Retinal pigment epithelial cell (primary cell): ENCODE data around the gene REXO4.

Experiments
- DNase-seq: peaks from one replicate; pipeline ENCODE4 v3.0.0-alpha.2; 2010; ENCODE audit warnings: low read depth
- H3K4me3 ChIP-seq: 2 replicates; pipeline ENCODE4 v1.5.1; 2011; ENCODE audit warnings: mild to moderate bottlenecking, low read length, control low read depth, moderate library complexity
- TF ChIP-seq, protein P1 (sequence below): conservative IDR thresholded peaks from 2 replicates; pipeline ENCODE4 v1.5.1; 2011; ENCODE audit warnings: low read depth, low read length, control low read depth, inconsistent platforms

Gene REXO4, protein sequence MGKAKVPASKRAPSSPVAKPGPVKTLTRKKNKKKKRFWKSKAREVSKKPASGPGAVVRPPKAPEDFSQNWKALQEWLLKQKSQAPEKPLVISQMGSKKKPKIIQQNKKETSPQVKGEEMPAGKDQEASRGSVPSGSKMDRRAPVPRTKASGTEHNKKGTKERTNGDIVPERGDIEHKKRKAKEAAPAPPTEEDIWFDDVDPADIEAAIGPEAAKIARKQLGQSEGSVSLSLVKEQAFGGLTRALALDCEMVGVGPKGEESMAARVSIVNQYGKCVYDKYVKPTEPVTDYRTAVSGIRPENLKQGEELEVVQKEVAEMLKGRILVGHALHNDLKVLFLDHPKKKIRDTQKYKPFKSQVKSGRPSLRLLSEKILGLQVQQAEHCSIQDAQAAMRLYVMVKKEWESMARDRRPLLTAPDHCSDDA

DNA sequence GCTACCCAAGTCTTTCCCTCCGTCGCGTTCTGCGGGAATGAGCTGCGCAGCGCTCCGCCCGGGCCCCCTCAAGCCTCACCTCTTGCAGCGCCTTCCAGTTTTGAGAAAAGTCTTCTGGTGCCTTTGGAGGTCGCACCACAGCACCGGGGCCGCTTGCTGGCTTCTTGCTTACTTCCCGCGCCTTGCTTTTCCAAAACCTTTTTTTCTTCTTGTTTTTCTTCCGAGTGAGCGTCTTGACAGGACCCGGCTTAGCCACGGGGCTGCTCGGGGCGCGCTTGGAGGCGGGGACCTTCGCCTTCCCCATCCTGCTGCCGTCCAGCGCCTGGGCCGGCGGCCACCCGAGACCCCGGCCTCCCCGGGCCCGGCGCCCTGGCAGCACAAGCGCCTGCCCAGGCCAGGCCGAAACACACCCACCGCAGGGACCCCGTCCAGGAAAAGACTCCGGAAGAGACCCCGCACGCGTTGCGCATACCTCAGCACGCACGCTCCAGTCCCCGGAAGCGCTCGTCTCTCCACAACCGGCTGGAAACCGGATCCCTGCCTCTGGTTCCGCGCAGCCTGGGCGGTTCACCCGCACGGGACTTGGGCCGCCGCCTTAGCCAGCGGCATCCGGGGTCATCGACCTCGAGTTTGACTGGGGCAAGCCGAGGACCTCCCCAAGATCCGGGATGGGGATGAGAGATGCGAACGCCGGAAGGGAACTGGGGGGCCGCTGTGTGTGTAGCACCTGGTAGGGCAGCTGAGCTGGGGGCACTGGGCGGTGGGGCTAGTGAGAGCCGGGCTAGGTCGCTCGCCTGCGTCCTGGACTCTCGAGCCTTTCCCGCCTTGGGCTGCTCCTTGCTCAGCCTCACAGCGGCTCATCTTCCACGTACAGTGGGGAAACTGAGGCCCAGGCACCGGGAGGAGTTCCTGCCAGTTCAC lies at the start of gene REXO4:
REXO4 (minus strand) TSS at position 470 of the 921 bp plus-strand sequence; CDS start at position 304, 166 bp downstream.
- DNase-seq = peak; percentile 55
- peak within 1 kb of the TSS; percentile 86 for H3K4me3 ChIP-seq
- TF ChIP-seq, protein P1, sequence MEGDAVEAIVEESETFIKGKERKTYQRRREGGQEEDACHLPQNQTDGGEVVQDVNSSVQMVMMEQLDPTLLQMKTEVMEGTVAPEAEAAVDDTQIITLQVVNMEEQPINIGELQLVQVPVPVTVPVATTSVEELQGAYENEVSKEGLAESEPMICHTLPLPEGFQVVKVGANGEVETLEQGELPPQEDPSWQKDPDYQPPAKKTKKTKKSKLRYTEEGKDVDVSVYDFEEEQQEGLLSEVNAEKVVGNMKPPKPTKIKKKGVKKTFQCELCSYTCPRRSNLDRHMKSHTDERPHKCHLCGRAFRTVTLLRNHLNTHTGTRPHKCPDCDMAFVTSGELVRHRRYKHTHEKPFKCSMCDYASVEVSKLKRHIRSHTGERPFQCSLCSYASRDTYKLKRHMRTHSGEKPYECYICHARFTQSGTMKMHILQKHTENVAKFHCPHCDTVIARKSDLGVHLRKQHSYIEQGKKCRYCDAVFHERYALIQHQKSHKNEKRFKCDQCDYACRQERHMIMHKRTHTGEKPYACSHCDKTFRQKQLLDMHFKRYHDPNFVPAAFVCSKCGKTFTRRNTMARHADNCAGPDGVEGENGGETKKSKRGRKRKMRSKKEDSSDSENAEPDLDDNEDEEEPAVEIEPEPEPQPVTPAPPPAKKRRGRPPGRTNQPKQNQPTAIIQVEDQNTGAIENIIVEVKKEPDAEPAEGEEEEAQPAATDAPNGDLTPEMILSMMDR = no peak

DNA sequence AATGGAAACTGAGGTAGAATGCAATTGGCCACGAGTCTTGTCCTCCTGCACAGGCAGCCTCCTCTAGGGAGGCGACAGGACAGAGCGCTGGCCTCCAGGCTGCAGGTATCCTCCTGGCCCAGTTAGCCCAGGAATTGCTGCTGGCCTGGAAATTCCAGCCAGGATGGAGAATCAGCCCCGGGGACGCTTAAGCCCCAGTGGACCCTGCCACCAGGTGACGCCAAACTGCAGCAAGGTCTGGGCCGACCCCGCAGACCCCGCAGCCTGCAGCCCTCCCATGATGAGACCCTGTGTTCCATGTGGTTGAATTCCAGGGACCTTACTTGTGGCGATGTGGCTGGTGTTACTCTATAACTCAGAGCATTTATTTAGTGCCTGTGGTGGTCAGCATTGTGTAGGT lies 49.3 kb upstream of the REXO4 start:
- TF ChIP-seq, protein P1 = peak; percentile 22
- DNase-seq = no peak
- H3K4me3 ChIP-seq = no peak overlapping the region

DNA sequence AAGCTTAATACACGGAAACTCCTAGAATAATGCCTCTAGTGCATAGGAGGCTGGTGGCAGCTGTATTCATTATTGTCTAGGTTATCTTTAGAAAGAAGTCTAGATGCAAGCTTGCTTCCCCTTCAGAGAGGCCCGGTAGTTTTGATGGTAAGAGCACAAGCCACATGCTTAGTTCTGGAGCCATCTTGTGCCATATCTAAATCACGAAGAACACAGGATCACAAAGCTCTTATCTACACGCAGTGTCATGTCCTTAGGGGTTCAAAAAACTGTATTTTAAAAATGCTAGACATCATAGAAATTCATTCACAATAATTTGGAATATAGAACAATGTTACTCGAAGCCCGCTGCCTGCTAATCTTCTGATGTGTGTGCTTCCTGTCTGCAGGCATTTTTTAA lies 48.2 kb upstream of the REXO4 start:
- no peak overlapping the region for H3K4me3 ChIP-seq
- no peak for DNase-seq
- TF ChIP-seq, protein P1 = no peak

DNA sequence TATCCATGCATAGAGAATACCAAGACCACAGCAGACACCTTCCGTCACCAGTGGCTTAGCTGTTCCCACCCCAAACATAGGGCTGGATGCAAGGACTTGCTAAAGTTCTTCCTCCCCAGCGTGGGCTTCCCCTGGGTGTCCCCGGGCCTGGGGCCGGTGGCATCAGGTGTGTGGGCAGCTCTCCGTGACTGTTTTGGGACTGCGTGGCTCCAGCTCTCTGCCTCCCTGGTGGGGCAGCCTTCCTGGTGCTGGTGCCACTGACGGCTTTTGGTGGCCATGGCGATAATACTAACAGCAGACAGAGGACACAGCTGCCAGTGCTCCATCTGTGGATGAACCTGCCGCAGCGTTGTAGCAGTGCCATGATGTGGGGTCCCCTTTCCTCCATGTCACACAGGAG lies 46.8 kb upstream of the REXO4 start:
- no peak for DNase-seq
- TF ChIP-seq, protein P1 = no peak
- H3K4me3 ChIP-seq = no peak overlapping the region

DNA sequence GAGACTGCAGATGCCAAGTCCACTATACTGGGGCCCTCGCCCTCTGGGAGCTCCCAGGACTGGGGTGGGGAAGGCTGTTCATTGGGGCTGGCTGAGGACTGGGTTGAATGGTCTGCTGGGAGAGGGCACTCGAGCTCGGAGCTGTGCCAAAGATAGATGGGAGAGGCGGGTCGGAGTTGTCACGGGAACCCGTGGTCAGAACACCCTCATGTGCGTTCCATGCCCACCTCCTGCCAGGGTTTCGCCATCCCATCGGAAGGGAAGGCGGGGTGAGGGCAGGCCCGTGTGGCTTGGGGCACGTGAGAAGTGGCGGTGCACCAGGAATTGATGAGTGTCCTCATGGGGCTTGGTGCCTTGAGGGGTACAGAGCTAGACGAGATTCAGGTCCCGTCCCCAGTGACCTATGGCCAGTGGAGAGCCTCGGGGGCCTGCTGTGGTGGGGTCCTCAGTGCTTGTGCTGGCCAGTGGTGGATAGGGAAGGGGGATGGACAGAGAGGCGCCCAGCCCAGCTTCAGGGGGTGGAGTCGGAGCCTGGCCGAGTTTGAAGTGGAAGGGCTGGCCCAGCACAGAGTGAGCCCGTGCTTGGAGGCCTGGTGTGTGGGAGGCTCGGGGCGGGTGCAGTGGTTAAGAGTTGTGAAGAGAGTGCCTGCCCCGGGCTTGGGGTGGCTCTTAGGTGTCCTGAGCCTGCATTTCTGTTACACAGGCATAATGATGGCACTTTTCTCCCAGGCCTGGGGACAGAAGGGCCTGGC lies 46.2 kb upstream of the REXO4 start:
- no peak overlapping the region for H3K4me3 ChIP-seq
- TF ChIP-seq, protein P1 = no peak

DNA sequence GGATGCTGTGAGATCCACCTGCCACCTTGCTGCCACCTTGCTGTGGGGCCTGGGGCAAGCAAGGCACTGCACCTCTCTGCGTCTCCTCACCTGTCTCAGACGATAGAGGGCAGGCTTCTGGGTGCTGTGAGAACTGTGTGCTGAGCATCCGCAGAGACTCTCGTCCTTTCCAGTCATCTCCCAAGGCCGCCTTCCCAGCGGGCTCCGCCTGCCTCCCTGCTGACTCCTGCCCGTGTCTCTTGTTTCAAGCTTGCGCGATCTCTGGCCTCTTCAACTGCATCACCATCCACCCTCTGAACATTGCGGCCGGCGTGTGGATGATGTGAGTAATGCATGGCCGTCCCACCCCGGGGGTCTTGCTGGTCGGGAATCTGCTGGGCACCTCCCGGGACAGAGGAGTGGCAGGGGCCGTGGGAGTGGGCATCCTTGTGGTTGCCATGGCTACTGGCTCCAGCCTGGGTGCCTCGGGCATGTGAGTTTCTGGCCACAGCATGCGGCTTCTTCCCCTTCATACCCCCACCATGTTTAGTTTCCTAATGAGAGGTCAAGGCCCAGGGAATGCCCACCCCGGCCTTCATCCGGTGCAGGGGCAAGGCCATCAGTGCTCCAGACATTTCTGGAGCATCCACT lies 45.5 kb upstream of the REXO4 start:
- no peak overlapping the region for H3K4me3 ChIP-seq
- no peak for DNase-seq
- TF ChIP-seq, protein P1 = peak; percentile 35

More for the DNA sequence above, 46.2 kb upstream of the REXO4 start:
- no peak for DNase-seq
